ENCODE measurements around the gene SERPINE1.
A peak's percentile ranks its signal among the peaks of the same experiment; 100 is the strongest.

SERPINE1 gene

GRCh38 chr7:101172005-101172853 lies 45.3 kb downstream of the SERPINE1 start:
- ATAC-seq (ENCODE audit: insufficient read depth, low read depth) (no peak), DNase-seq (peak; percentile 51)
- Histone ChIP-seq H3K4me1 (ENCODE audit: insufficient read depth, low read length) (peaks cover 47% of the 10 kb centered on the region), H3K27me3 (ENCODE audit: insufficient read depth, low read length, poor library complexity) (peaks cover 12% of the 10 kb centered on the region), H3K27ac (ENCODE audit: low read length) (no peak overlapping the region), H3K4me2 (ENCODE audit: insufficient read depth, low read length) (peak overlapping the region; percentile 35; the same call in 1 of the 2 replicates), H3K79me2 (ENCODE audit: insufficient read depth, low read length) (no peaks in the 10 kb centered on the region), H2AFZ (ENCODE audit: low read depth, low read length) (no peak overlapping the region), H3K36me3 (ENCODE audit: insufficient read depth, low read length) (no peaks in the 10 kb centered on the region), H3K9ac (ENCODE audit: low read depth, low read length) (no peak overlapping the region), H4K20me1 (ENCODE audit: insufficient read depth, low read length) (peaks cover 41% of the 10 kb centered on the region), H3K9me3 (ENCODE audit: insufficient read depth, low read length, severe bottlenecking) (no peaks in the 10 kb centered on the region), H3K4me3 (ENCODE audit: low read depth in 1 of 2, low read length in 2 of 2) (no peak overlapping the region)
- TF ChIP-seq CTCF (IDR thresholded peaks at IDR 0.05; ENCODE audit: borderline replicate concordance, extremely low read depth, low read length, poor library complexity, severe bottlenecking): no peak
- TF ChIP-seq EZH2 (IDR thresholded peaks at IDR 0.05; ENCODE audit: borderline replicate concordance, low read depth, low read length, severe bottlenecking): no peak

GRCh38 chr7:101172854-101173751 lies 46.2 kb downstream of the SERPINE1 start:
- no peak for DNase-seq
- Histone ChIP-seq H3K9me3 (ENCODE audit: insufficient read depth, low read length, severe bottlenecking) (no peaks in the 10 kb centered on the region), H3K36me3 (ENCODE audit: insufficient read depth, low read length) (no peaks in the 10 kb centered on the region), H3K4me3 (ENCODE audit: low read depth in 1 of 2, low read length in 2 of 2) (no peak overlapping the region), H3K4me1 (ENCODE audit: insufficient read depth, low read length) (peaks cover 43% of the 10 kb centered on the region), H3K79me2 (ENCODE audit: insufficient read depth, low read length) (no peaks in the 10 kb centered on the region), H3K27me3 (ENCODE audit: insufficient read depth, low read length, poor library complexity) (peaks cover 8% of the 10 kb centered on the region), H3K9ac (ENCODE audit: low read depth, low read length) (no peak overlapping the region), H3K27ac (ENCODE audit: low read length) (no peak overlapping the region), H3K4me2 (ENCODE audit: insufficient read depth, low read length) (no peak overlapping the region), H2AFZ (ENCODE audit: low read depth, low read length) (no peak overlapping the region), H4K20me1 (ENCODE audit: insufficient read depth, low read length) (peaks cover 33% of the 10 kb centered on the region)
- ATAC-seq (ENCODE audit: insufficient read depth, low read depth): no peak
- TF ChIP-seq CTCF (IDR thresholded peaks at IDR 0.05; ENCODE audit: borderline replicate concordance, extremely low read depth, low read length, poor library complexity, severe bottlenecking) (no peak), EZH2 (IDR thresholded peaks at IDR 0.05; ENCODE audit: borderline replicate concordance, low read depth, low read length, severe bottlenecking) (no peak)

GRCh38 chr7:101173752-101174244 lies 46.9 kb downstream of the SERPINE1 start:
- Histone ChIP-seq H3K9me3 (ENCODE audit: insufficient read depth, low read length, severe bottlenecking) (no peaks in the 10 kb centered on the region), H3K4me3 (ENCODE audit: low read depth in 1 of 2, low read length in 2 of 2) (no peak overlapping the region), H2AFZ (ENCODE audit: low read depth, low read length) (no peak overlapping the region), H3K36me3 (ENCODE audit: insufficient read depth, low read length) (no peaks in the 10 kb centered on the region), H3K4me2 (ENCODE audit: insufficient read depth, low read length) (no peak overlapping the region), H4K20me1 (ENCODE audit: insufficient read depth, low read length) (peaks cover 27% of the 10 kb centered on the region), H3K27ac (ENCODE audit: low read length) (no peak overlapping the region), H3K4me1 (ENCODE audit: insufficient read depth, low read length) (peaks cover 42% of the 10 kb centered on the region), H3K79me2 (ENCODE audit: insufficient read depth, low read length) (no peaks in the 10 kb centered on the region), H3K27me3 (ENCODE audit: insufficient read depth, low read length, poor library complexity) (peaks cover 8% of the 10 kb centered on the region), H3K9ac (ENCODE audit: low read depth, low read length) (no peak overlapping the region)
- DNase-seq (no peak), ATAC-seq (ENCODE audit: insufficient read depth, low read depth) (no peak)
- no peak for TF ChIP-seq CTCF (IDR thresholded peaks at IDR 0.05; ENCODE audit: borderline replicate concordance, extremely low read depth, low read length, poor library complexity, severe bottlenecking)
- no peak for TF ChIP-seq EZH2 (IDR thresholded peaks at IDR 0.05; ENCODE audit: borderline replicate concordance, low read depth, low read length, severe bottlenecking)
